HG03571 (cell line): ENCODE results near the gene RABEP1.

Source experiments
- ATAC-seq: cut with Tn5 transposase; IDR thresholded peaks from one replicate; pipeline ENCODE4 v1.9.1; 2021; ENCODE audit not compliant: unreplicated experiment

The RABEP1 gene

GRCh38 chr17:5269241-5269960 is 12.7 kb upstream of the RABEP1 start:
- no peak for ATAC-seq

GRCh38 chr17:5272322-5272721 is 9.8 kb upstream of the RABEP1 start:
- no peak for ATAC-seq

GRCh38 chr17:5282642-5283217 is 646 bp downstream of the RABEP1 start:
- ATAC-seq = no peak

DNA sequence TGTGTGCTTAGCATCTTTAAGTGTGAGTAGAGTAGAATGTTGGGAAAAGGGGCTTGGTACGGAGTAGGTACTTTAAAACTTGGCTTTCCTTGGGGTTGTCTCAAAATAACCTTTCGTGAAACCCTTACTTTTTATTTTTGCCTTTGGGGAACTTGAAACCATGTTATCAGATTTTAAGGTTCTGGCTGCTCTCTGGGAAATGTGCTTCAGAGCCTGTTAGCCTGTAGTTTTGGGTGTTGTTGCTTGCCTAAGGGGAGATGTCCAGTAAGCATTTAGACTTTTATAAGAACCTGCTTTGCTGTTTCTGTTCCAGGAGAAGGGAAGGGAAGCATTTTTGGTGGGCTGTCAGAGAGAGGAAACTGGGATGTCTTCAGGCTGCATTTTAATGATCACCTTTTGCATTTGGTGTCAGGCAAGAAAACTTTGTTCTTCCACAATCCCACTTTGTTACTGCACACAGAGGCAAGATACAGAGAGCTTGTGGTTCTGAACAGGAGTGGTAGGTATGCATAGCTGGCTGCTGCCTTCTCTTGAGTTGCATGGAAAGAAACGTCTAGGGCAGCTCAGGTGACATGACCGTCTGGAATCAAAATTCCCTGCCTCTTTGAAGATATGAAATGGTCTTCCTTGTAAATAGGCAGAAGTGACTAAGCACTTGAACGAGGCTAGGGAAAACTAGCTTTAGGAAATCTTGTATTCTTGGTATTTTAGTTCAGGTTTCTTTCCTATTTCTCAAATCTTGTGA is 1.7 kb downstream of the RABEP1 start:
- ATAC-seq = no peak

DNA sequence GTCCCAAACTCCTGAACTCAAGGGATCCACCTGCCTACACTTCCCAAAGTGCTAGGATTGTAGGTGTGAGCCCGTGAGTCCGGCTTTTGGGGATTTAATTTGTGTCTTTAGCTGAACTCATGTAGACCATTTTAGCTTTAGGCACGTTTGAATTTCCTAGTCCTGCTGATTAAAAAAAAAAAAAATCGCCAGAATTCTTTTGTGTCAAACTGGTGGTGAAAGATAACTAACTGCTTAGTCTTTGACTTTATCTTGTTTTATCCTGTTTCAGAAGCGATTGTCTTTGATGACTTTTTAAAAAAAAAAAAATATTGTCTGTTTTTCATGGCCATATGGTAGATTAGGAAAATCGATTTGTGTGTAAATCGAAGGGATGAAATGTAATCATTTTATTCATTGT is 2.6 kb downstream of the RABEP1 start:
- ATAC-seq = no peak

GRCh38 chr17:5286846-5287245 is 4.8 kb downstream of the RABEP1 start:
- no peak for ATAC-seq

DNA sequence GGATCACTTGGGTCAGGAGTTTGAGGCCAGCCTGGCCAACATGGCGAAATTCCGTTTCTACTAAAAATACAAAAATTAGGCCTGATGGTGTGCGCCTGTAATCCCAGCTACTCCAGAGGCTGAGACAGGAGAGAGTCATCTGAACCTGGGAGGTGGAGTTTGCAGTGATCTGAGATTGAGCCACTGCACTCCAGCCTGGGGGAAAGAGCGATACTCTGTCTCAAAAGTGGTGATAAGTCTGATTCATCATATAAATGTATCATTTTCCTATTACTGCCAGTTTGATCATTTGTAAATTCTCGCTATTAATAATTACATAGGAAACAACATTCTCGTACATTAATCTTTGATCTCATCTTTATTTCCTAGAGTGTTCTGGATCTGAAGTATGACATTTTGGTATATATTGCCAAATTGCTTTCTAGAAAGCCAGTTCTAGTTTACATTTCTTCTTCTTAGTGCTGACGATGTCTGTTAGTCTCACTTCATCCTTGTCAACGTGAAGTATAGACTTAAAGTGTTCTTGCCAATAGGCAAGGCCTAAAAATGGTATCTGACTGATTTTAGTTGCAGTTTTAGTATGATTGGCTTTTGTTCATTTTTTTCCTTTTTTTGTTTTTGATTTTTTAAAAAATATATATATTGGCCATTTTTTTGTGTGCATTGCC is 9.7 kb downstream of the RABEP1 start:
- ATAC-seq = no peak

DNA sequence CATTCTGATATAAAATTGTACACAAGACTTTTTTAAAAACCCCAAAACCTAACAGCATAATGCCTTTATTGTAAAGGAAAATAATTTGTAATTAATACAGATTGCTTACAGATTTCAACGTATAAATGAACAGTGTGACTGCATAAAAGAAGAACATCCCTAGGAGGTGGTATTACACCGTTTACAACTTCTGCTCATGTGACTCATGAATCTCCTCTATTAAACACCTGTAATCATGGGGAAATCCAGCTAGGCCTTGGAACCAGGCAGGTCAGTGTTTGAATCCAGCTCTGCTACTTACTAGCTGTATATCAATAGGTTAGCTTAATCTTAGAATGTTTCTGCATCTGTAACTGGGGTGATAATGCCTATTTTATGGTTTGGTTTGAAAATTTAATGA is 15.2 kb downstream of the RABEP1 start:
- ATAC-seq = no peak

DNA sequence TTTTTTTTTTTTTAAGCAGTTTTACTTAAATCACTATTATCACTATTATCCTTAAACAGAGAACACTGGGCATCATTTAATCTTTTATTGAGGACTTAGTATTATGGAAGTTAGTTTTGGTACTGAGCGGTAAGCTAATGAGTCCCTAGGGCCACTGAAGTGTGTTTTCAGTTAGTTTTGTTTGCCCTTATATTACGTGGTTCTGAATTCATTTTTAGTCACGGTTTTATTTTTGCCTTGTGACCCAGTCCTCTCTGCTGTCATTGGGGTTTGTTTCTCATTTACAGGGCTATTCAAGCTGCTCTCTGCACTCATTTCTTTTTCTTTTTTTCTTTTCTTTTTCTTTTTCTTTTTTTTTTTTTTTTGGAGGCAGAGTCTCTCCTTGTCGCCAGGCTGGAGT is 17.3 kb downstream of the RABEP1 start:
- ATAC-seq = no peak

DNA sequence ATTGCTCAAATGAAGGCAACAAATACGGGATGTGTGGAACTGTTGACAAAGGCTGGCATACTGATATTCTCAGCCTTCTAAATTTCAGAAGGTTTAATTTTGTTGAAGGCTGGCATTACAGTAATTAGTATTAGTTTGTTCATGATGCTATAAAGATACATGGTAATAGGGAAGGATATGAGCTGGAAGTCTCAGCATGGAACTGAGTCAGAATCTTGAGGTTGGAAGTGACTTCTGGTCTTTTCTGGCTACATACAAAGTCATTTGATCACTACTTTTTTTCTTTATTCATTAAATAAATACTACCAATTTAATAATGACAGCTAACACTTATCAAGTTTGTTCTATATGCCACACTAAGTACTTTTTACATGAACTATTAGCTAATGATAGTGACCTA is 22.6 kb downstream of the RABEP1 start:
- ATAC-seq = no peak

GRCh38 chr17:5309851-5310250 is 27.8 kb downstream of the RABEP1 start:
- no peak for ATAC-seq

DNA sequence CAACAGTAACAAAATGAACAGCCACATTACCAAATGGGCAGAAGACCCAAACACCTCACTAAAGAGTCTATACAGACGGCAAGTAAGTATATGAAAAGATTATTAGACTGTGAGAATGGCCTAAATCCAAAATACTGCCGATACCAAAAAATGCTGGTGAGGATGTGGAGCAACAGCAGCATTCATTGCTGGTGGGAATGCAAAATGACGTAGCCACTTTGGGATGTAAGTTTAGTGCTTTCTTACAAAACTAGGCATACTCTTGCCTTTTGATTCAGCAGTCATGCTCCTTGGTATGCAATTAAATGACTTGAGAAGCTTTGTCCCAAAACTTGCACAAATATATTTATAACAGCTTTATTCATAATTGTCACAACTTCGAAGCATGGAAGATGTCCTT is 43.8 kb downstream of the RABEP1 start:
- no peak for ATAC-seq

DNA sequence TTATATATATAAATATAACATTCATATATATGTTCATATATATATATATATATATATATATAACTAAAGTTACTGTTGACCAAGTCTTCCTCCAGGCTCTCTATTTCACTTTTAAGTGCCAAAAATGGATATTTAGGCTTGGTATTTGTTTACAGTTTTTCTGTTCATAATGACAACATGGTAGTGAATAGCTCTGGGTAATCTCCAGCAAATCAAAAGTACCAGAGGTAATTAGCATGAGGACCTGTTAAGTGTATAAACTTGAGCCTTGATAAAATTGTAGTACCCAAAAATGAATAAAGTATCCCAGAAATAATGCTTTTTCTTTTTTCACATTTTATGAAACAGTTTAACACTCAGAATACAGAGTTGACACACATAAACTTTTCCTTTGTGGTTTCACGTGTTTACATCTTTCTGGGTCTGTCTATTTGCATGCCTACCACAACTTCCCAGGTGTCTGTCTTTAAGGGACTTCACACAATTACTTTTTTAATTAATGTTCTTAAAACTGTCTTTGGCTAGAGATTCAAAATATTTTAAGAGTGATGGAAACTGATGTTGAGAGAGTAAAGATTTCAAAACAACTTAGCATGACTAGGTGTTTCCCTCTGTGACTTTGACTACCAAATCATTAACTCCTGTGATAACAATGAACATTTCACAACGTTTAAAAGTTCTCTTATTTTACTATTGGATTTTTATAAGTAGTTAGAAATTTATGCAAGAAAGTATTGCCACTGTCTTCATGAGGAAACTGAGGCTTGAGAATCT is 47.9 kb downstream of the RABEP1 start:
- no peak for ATAC-seq

DNA sequence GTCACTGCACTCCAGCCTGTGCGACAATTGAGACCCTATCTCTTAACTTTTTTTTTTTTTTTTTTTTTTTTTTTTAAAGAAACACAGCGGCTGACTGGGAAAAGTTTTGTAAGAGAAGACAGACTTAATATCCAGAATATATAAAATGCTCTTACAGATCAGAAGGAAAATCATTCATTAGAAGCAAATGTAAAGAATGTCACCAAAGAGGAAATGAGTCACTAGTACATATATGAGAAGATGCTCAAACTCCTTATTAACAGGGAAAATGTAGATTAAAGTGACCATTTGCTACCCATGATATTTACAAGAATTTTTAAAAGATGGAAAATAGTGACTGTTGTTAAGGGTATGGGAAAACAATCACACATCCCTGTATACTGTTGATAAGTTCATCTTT is 48.9 kb downstream of the RABEP1 start:
- ATAC-seq = no peak

GRCh38 chr17:5331506-5331905 is 49.4 kb downstream of the RABEP1 start:
- ATAC-seq = no peak

GRCh38 chr17:5344914-5345313 is 62.8 kb downstream of the RABEP1 start:
- ATAC-seq = no peak

DNA sequence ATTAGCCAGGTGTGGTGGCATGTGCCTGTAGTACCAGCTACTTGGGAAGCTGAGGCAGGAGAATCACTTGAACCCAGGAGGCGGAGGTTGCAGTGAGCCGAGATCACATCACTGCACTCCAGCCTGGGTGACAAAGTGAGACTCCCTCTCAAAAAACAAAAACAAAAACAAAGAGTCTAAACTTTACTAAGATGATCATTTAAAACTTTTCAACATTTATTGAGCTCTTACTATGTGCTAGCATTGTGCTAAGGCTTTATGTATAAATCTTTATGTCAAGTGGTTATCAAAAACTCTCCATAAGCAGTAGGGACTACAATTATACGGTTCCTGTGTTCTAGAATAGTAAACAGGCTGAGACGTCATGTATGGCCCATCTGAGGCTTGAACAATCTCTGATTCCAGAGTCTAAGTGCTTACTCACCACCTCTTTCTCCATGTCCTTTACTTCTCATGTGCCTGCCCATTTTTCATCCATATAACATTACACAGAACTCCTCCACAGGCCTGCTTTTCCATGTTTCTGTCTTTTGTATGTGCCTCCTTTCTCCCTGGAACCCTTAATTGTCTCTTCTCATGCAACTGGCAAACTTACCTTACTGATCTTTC is 70.7 kb downstream of the RABEP1 start:
- no peak for ATAC-seq

GRCh38 chr17:5354310-5354709 is 72.2 kb downstream of the RABEP1 start:
- ATAC-seq = no peak

DNA sequence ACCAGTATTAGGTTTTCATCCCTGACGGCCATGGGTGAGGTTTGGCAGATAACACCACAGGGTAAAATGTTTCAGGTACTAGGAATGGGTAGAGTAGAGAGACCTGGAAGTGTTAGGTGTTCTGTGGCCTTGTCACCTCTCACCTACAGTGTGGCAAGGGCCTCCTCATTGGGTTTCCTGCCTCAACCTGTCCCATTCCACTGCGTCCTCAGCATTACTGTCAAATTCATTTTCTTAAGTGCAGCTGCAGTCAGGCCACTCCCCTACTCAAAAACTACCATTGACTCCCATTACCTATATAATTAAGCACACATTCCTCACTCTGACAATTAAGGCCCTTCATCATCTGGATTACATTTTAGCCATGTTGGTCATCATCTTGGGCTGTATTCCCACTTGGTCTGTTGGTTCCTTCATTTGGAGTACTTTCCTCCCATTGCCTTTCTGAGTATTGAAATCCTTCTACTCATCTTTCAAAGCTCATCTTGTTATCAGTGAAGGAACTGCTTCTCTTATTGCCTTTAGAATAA is 72.9 kb downstream of the RABEP1 start:
- no peak for ATAC-seq

GRCh38 chr17:5355421-5356129 is 73.5 kb downstream of the RABEP1 start:
- ATAC-seq = no peak
